Dendritic cell treated with granulocyte-macrophage colony-stimulating factor and Interleukin-4, amounts not matched to agents 40 ng/mL and 50 ng/mL, for 4 days (primary cell): ENCODE measurements around the gene GLIS1.

Experiments
- H3K27ac Mint-ChIP-seq: one replicate; pipeline ENCODE4 v1.8.0; 2022; ENCODE audit warnings: mild to moderate bottlenecking, mixed read lengths
- H3K27me3 Mint-ChIP-seq: one replicate; pipeline ENCODE4 v1.8.0; 2022; ENCODE audit warnings: mild to moderate bottlenecking, mixed read lengths
- H3K36me3 Mint-ChIP-seq: one replicate; pipeline ENCODE4 v1.8.0; 2022; ENCODE audit warnings: low read depth, mixed read lengths
- H3K4me1 Mint-ChIP-seq: one replicate; pipeline ENCODE4 v1.8.0; 2022; ENCODE audit warnings: low read depth, mixed read lengths
- H3K4me3 Mint-ChIP-seq: one replicate; pipeline ENCODE4 v1.8.0; 2022; ENCODE audit warnings: mild to moderate bottlenecking, moderate library complexity, mixed read lengths
- H3K9me3 Mint-ChIP-seq: one replicate; pipeline ENCODE4 v1.8.0; 2022; ENCODE audit warnings: mixed read lengths
- intact Hi-C: fragments of 100-400 bp; cut with micrococcal nuclease; formaldehyde crosslinking; loops from one replicate; pipeline ENCODE4 v1.15.0; 2022

Gene GLIS1

GRCh38 chr1:53637511-53638359 is 101.2 kb downstream of the GLIS1 start:
- Mint-ChIP-seq H3K4me1 (no peaks in the 10 kb centered on the region), H3K27me3 (no peaks in the 10 kb centered on the region), H3K36me3 (no peaks in the 10 kb centered on the region), H3K9me3 (no peaks in the 10 kb centered on the region), H3K4me3 (no peak overlapping the region), H3K27ac (no peak overlapping the region)
- intact Hi-C loops: no loop called here

DNA sequence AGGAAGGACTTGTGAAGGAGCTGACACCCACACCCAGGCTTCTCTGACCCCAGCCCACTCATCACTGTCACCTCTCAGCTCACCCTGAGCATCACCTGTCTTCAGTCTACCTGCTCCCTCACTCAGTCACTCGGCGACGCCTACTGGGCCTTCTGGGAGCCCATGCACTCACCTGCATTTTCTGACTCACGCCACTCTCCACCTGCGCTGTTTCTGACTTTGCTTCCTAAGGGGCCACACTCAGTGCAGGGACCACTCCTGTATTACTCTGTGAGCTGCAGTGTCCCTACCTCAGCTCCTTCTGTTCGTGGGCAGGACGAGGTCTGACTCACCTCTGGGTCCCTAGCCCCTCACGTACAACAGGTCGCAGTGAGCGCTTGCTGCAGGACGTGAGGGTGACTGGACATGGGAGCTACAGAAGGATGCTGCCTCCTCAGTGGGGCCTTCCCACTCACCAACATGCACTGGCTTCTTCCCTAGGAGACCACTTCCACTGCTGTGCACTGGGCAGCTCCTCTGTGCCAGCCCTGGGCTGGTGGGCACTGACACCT is 102.3 kb downstream of the GLIS1 start:
- no peaks in the 10 kb centered on the region for H3K36me3 Mint-ChIP-seq
- H3K4me3 Mint-ChIP-seq: no peak overlapping the region
- H3K27me3 Mint-ChIP-seq: no peaks in the 10 kb centered on the region
- no peaks in the 10 kb centered on the region for H3K9me3 Mint-ChIP-seq
- H3K27ac Mint-ChIP-seq: no peak overlapping the region
- H3K4me1 Mint-ChIP-seq: no peaks in the 10 kb centered on the region
- intact Hi-C loops: no loop called here

DNA sequence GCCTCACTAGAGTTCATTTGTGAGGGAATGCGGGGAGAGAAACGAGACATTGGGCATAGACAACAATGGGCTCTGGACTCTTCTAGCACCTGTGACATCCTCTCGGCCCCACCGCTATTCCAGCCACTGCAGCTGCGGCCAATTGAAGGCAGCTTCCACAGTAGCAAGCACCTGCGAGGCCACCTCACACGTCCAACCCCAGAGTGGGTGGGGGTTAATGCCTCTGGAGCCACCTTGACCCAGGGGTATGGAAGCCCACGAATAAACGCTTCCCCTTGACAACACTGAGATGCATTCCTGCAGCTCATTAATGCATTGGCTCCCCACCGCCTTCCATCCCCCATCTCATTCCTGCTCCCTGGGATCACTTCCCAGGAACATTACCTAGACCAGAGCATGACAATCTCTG is 104.4 kb downstream of the GLIS1 start:
- intact Hi-C loops: no loop called here
- H3K36me3 Mint-ChIP-seq: no peaks in the 10 kb centered on the region
- H3K27me3 Mint-ChIP-seq: no peaks in the 10 kb centered on the region
- no peak overlapping the region for H3K27ac Mint-ChIP-seq
- H3K4me3 Mint-ChIP-seq: no peak overlapping the region
- H3K4me1 Mint-ChIP-seq: no peaks in the 10 kb centered on the region
- H3K9me3 Mint-ChIP-seq: no peaks in the 10 kb centered on the region

DNA sequence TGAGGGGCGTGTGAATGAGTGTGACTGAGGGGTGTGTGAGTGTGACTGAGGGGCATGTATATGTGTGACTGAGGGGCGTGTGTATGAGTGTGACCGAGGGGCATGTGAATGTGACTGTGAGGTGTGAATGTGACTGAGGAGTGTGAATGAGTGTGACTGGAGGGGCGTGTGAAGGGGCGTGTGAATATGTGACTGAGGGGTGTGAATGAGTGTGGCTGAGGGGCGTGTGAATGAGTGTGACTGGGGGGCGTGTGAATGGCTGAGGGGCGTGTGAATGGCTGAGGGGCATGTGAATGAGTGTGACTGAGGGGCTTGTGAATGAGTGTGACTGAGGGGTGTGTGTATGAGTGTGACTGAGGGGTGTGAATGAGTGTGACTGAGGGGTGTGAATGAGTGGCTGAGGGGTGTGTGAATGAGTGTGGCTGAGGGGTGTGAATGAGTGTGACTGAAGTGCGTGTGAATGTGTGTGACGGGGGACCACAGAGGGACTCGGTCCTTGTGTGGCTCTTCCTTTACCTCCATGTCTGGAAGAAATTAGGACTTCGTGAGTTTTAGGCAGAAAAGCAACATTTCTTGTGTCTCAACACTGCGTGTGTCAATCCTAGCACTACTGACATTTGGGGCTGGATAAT is 105.8 kb downstream of the GLIS1 start:
- Mint-ChIP-seq H3K4me3 (no peak overlapping the region), H3K27me3 (no peaks in the 10 kb centered on the region), H3K27ac (no peak overlapping the region), H3K4me1 (no peaks in the 10 kb centered on the region), H3K36me3 (no peaks in the 10 kb centered on the region), H3K9me3 (no peaks in the 10 kb centered on the region)
- intact Hi-C loops: no loop called here

DNA sequence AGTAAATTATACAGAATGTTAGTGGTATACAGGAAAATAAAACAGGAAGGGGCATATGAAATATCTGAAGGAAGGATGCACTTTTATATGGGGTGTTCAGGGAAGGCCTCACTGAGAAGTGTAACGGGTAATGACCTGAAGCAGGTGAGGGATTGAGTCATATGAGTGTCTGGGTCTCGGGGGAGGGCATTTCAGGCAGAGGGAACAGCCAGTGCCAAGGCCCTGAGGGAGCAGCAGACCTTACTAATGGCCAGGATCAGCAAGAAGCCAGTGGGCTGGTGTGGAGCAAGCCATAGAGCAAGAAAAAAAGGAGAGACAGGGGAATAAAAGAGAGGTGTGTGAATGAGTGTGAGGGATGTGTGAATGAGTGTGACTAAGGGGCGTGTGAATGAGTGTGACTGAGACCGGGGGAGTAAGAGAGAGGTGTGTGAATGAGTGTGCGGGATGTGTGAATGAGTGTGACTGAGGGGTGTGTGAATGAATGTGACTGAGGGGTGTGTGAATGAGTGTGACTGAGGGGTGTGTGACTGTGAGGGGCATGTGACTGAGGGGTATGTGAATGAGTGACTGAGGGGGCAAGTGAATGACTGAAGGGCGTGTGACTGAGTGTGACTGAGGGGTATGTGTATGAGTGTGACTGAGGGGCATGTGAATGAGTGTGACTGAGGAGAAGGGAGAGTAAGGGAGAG is 107.2 kb downstream of the GLIS1 start:
- H3K36me3 Mint-ChIP-seq: no peaks in the 10 kb centered on the region
- no peak overlapping the region for H3K4me3 Mint-ChIP-seq
- H3K4me1 Mint-ChIP-seq: no peaks in the 10 kb centered on the region
- intact Hi-C loops: no loop called here
- no peaks in the 10 kb centered on the region for H3K27me3 Mint-ChIP-seq
- no peaks in the 10 kb centered on the region for H3K9me3 Mint-ChIP-seq
- H3K27ac Mint-ChIP-seq: no peak overlapping the region

DNA sequence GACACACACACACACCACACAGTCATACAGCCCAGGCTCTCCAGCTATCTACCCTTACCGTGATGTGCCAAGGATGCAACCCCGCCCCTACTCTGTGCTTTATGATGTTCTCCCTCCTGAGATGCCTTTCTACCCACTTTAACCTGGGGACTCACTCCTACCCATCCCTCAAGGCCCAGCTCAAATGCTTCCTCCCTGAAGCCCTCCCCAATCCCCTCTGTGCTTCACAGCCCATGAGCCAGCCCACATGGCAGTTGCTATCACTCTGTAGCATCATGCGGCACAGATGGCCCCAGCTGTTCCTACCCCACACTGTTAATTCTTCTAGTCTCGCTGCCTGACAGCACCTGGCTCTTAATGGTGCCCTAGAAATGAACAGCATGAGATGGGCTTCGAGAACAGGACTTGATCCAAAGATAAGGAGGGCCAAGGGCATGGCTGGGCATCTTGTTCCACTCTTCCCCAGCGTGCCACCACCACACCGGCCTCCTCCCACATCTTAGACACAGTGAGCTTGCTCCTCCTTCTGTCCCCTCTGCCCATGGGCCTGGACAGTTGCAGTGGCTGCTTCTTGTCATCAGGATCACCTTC is 109.8 kb downstream of the GLIS1 start:
- Mint-ChIP-seq H3K4me1 (no peaks in the 10 kb centered on the region), H3K27me3 (no peaks in the 10 kb centered on the region), H3K9me3 (no peaks in the 10 kb centered on the region), H3K36me3 (no peaks in the 10 kb centered on the region), H3K27ac (no peak overlapping the region), H3K4me3 (no peak overlapping the region)
- intact Hi-C loops: no loop called here

- no peak overlapping the region for H3K4me3 Mint-ChIP-seq
- intact Hi-C loops: no loop called here
- no peaks in the 10 kb centered on the region for H3K27me3 Mint-ChIP-seq
- H3K27ac Mint-ChIP-seq: no peak overlapping the region
- no peaks in the 10 kb centered on the region for H3K9me3 Mint-ChIP-seq
- no peaks in the 10 kb centered on the region for H3K4me1 Mint-ChIP-seq
- H3K36me3 Mint-ChIP-seq: no peaks in the 10 kb centered on the region
Measured at GRCh38 chr1:53628286-53628955, 110.5 kb downstream of the GLIS1 start.

DNA sequence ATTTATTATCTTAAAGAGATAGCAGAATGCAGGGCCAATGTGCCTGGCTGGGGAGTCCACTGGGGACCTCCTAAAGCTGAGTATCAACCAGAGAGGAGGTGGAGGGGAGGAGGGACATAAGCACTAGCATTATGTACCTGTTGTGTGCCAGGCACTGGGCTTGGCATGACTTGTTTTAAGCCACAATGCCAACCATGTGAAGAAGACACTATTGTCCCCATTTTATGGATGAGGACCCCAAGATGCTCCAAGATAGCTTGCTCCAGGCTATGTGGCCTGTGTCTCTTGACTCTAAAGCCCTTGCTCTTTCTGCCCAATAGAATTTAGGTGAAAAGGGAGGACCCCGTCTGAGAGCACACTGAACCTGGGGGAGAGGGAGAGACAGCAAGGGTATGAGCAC is 111.3 kb downstream of the GLIS1 start:
- H3K4me3 Mint-ChIP-seq: no peak overlapping the region
- intact Hi-C loops: no loop called here
- no peaks in the 10 kb centered on the region for H3K36me3 Mint-ChIP-seq
- no peak overlapping the region for H3K27ac Mint-ChIP-seq
- no peaks in the 10 kb centered on the region for H3K27me3 Mint-ChIP-seq
- no peaks in the 10 kb centered on the region for H3K4me1 Mint-ChIP-seq
- H3K9me3 Mint-ChIP-seq: no peaks in the 10 kb centered on the region

DNA sequence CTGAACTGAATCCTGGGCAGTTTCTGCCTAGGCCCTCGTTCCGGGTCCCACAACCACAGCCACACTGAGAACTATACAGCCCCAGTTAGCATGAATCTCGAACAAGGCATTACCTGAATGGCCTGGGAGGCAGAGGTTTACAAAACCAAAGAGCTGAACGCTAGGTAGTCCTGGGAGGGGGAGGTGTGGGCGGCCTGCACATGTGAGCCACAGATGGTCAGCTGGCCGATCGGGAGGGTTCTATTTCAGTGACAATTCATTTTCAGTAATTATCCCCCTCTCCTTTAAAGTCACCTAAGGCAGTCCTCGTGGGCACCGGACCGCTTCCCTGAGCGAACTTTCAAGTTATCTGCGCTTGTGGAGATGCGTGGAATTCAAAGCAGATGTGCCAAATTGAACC is 111.9 kb downstream of the GLIS1 start:
- H3K27ac Mint-ChIP-seq: no peak overlapping the region
- H3K4me1 Mint-ChIP-seq: no peaks in the 10 kb centered on the region
- no peaks in the 10 kb centered on the region for H3K27me3 Mint-ChIP-seq
- H3K36me3 Mint-ChIP-seq: no peaks in the 10 kb centered on the region
- no peaks in the 10 kb centered on the region for H3K9me3 Mint-ChIP-seq
- no peak overlapping the region for H3K4me3 Mint-ChIP-seq
- intact Hi-C loops: no loop called here

DNA sequence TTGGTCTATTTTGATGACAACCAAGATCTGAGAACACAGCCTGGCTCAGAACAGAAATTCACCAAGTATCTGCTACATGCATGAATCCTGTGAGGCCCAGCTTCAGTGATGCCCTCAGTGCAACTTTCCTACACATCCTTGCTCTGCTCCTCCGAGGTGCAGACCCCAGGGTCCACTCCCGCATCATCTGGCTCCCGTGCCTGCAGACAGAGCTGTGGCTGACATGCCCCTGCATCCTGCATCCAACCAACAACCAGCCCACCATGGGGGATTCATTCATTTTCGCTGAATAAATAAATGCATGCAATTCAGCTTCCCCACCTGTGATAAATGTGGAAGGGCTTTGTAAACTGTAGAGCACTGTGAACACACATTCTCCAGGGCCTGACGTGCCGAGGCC is 112.3 kb downstream of the GLIS1 start:
- Mint-ChIP-seq H3K9me3 (no peaks in the 10 kb centered on the region), H3K36me3 (no peaks in the 10 kb centered on the region), H3K4me3 (no peak overlapping the region), H3K27ac (no peak overlapping the region), H3K27me3 (no peaks in the 10 kb centered on the region), H3K4me1 (no peaks in the 10 kb centered on the region)
- intact Hi-C loops: no loop called here

GRCh38 chr1:53625766-53626520 is 113.0 kb downstream of the GLIS1 start:
- no peaks in the 10 kb centered on the region for H3K27me3 Mint-ChIP-seq
- intact Hi-C loops: no loop called here
- H3K9me3 Mint-ChIP-seq: no peaks in the 10 kb centered on the region

DNA sequence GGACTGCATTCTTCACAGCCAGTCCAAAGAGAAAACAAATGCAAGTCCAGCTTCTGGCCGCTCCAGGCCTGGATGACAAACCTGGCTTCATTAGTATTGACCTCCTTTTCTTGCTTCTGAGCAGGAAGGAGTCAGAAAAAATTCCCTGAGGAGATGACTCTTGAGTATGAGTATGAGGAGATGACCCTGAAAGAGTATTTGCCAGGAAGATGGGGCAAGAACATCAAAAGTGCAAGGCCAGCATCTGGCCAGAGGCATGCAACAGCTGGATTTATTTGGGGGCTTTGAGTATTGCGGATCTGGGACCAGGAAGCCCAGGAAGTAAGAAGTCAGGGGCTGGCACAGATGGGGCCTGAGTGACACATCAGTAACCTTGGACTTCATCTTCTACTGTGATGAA is 113.9 kb downstream of the GLIS1 start:
- no peaks in the 10 kb centered on the region for H3K36me3 Mint-ChIP-seq

More at GRCh38 chr1:53625766-53626520, 113.0 kb downstream of the GLIS1 start:
- Mint-ChIP-seq H3K36me3 (no peaks in the 10 kb centered on the region), H3K4me3 (no peak overlapping the region), H3K4me1 (no peaks in the 10 kb centered on the region), H3K27ac (no peak overlapping the region)

GRCh38 chr1:53622531-53622930 is 116.4 kb downstream of the GLIS1 start:
- no peaks in the 10 kb centered on the region for H3K36me3 Mint-ChIP-seq
- no peaks in the 10 kb centered on the region for H3K9me3 Mint-ChIP-seq
- intact Hi-C loops: no loop called here
- no peak overlapping the region for H3K4me3 Mint-ChIP-seq
- H3K27me3 Mint-ChIP-seq: no peaks in the 10 kb centered on the region
- no peaks in the 10 kb centered on the region for H3K4me1 Mint-ChIP-seq
- H3K27ac Mint-ChIP-seq: no peak overlapping the region

More for the DNA sequence above, 113.9 kb downstream of the GLIS1 start:
- Mint-ChIP-seq H3K27ac (no peak overlapping the region), H3K4me1 (no peaks in the 10 kb centered on the region), H3K4me3 (no peak overlapping the region), H3K27me3 (no peaks in the 10 kb centered on the region), H3K9me3 (no peaks in the 10 kb centered on the region)
- intact Hi-C loops: no loop called here
